Activated CD4-positive, alpha-beta T cell treated with anti-CD3 and anti-CD28 coated beads for 1 hour (primary cell): ENCODE data around the gene ALPK3.

Source experiments
- DNase-seq: peaks from one replicate; pipeline ENCODE4 v3.0.0-alpha.2; 2020

ALPK3 gene

DNA sequence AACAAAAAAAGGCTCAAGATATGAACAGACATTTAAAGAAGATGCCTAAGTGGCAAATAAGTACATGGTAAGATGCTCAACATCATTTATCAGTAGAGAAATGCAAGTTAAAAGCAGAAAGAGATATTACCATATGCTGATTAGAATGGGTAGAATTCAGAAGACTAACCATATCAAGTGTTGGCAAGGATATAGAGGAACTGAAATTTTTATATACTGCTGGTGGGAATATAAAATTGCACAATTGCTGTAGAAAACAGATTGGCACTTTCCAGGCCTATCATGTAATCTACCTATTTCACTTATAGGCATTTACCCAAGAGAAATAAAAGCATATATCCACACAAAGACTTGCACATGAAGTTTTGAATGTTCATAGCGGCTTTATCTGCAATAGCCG, 84.4 kb downstream of the ALPK3 start:
- DNase-seq, result no peak

DNA sequence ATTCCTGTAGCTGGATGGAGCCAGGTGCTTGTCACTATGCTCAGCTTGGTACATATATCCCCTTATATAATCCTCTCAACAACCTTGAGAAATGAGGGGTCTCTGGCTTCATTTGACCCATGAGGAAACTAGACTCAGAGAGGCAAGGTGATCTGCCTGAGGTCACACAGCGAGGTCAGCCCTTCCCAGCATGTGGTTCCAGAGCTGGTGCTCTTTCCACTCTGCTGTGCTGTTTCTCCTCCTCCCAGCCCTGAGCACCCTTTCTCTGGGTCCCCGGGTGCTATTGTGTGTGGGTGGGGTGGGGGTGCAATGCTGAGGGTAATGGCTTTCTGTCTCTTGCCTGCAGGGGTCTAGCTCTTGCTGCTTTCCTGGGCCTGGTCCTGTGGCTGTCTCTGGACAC, 86.6 kb downstream of the ALPK3 start:
- no peak for DNase-seq

DNA sequence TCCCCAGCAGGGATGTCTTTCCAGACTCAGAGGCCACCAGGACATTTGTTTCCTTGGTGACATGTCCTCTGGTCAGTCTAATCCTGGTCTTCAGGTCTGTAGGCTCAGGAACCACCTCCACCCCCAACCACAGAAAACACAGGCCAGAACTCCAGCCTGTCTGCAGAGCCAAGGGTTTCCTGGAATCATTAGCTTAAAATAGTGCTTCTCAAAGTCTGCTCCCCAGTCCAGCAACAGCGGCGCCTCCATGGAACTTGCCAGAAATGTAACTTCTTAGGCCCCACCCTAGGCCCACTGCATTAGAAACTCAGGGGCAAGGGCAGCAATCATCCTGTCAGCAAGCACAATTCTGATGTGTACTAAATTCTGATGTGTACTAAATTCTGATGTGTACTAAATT, 87.3 kb downstream of the ALPK3 start:
- DNase-seq, result no peak

DNA sequence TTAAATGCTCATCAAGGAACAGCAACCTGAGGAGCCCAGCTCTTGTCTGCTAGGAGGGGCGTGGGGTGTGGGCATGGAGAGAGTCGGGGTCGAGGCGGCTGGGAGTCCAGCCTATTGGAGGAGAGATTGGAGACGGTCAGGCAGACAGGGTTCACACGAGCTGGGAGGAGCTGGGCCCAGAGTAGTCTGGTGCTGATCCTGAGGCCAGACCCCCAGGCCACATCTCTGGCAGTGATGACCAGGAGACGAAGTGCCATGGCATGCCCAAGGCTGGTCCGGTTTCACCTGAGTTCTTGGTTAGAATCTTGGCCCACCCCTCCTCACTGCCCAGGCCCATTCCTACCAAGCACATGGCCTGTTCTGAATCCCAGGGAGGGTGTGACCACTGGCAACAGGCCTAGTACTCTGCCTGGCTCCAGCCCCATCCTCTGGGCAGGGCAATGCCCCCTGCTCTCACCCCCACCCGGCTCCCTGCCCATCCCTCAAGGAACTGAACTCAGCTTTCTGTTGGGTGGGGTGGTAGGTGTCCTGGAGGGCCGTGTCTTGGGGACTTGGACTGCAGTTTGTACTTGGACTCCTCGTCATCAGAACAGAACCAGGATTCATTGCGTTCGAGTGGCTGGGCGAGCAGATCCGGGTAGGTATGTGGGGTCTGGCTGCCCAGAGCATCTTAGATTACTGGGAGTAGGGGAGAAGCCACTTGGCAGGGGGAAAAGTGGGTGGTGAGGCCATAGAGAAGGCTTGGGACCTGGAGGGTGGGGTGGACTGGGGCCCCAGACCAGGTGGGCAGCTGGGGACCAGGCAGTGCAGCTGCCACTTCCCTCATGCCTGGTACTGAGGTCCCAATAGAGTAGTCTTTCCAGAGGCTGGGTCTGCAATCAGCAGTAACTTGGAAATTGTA, 88.1 kb downstream of the ALPK3 start:
- DNase-seq, result no peak

DNA sequence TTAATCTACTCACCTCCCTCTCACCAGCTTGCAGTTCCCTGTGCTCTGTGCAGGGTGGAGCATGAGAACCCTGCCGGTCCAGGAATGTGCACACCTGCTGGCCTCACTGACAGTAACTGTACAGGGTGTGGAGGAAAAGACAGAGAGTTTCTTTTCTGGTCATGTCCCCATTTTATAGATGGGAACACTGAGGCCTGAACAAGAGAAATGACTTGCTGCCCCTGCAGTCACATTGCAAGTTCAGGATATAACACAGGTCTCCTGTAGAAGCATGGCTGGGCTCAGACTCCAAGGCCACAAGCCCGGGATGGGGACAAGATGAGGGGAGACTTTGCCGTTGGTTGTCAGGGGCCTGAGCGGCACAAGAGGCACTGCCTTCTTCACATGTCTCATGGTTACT, 90.6 kb downstream of the ALPK3 start:
- DNase-seq, result no peak

DNA sequence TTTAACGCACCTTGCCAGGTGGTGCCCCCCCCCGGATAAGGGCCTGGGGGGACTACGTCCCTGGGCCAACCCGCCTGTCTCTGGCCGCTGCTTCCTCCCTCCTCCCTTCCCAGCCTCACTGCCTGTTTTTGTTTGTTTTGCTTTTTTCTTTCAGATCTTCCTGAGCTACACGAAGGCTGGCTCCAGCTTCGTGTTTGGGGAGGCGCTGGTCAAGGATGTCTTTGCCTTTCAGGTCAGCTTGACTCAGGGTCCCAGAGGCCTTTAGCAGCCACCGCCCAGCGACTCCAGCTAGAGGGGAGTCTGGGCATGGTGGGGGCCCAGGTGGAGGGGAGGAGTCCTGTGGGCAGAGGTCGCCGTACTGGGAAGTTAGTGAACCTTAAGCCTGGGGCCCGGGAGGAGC, 91.4 kb downstream of the ALPK3 start:
- DNase-seq, result no peak

DNA sequence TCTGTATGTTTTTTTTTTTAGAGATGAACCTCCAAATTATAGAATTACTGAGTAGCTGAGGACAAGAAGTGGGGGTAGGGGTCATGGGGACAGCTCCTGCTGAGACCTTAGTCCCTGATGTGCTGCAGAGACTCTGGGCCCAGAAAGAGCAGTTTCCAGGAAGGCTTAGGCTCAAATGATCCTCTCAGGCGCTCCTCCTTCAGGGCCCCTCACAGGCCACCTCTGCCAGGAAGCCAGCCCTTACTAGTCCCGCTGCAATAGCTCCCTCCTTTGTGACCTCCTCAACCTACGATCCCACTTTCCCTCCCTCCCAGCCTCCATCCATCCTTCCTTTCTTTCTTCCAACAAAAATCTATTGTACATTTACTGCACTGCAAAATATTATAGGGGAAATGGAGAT, 91.9 kb downstream of the ALPK3 start:
- DNase-seq, result no peak

DNA sequence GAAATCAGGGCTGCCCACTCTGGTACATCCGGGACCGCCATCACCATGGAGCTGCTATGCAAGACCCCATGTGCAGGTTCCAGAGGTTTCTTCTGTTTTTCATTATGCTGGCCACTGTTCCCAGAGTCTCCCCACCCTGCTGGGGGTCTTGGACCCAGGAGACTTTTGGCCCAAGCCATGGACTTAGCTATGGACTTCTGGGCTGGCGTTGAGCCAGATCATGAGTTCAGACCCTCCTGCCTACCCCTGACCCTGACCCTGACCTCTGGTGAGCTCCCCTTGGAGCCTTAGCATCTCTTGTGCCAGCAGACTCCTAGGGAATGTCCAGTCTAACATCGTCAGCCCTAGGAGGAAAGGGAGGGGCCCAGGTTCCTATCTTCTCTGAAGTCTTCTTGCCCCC, 92.6 kb downstream of the ALPK3 start:
- DNase-seq, result no peak

DNA sequence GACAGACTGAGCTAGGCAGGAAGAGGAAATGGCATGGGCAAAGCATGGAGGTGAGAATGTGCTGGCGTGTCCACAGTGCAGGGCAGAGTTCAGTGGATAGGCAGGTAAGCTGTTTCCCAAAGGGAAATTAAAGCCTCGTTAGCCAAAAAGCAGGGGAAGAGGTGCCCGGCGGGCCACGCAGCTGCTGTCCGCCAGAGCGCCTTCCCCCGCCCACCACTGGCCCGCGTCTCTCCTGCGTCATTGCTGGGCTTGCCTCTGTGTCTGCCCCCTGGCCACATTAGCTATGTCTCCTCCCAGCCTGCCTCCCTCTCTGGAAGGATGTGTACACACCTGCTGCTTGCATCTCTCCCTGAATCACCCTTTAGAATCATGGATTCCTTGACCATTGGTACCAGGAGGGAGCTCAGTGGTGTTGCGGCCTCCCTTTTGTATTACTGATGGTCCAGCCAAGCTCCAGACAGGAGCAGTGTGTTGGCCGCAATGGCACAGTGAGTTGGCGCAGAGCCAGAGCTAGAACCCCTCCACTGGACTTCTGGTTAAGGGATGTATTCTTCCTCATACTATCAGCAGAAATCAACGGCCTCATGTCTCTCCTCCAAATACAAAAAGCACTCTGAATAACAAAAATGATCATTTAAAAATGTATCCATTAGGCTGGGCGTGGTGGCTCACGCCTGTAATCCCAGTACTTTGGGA, 93.9 kb downstream of the ALPK3 start:
- no peak for DNase-seq

DNA sequence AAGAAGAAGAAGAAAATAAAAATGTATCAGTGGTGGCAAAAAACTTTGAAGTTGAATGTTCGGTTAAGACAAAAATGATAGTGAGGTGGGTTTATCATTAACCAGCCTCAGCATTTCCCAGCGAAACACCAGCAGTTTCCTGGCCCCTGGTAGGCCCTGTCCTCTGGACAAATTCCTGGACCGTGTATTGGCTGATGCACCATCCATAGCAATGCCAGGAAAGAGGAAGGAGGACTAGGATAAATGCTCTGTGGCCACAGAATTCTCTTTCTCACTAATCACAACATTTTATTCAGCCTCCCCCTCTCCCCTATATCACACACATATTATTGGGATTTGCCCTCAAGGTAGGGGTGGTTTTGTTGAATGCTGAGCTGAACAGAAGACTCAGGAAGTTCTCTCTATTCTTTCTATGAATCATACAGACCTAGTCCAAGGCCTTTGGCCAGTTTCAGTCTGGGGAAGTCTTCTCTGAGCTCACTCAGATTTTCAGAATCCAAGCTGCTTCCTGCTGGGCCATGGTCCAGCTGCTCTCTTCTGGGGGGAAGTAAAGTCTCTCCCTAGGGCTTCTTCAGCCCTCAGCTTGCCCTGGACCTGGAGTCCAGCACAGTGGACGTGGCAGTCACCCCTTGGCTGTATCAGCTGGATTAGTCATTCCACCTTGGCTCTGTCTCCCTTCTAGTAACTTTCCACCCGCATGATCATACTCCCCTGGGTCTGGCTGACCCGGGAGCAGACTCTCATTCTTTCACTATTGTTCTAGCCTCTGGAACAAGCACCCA, 94.9 kb downstream of the ALPK3 start:
- no peak for DNase-seq

DNA sequence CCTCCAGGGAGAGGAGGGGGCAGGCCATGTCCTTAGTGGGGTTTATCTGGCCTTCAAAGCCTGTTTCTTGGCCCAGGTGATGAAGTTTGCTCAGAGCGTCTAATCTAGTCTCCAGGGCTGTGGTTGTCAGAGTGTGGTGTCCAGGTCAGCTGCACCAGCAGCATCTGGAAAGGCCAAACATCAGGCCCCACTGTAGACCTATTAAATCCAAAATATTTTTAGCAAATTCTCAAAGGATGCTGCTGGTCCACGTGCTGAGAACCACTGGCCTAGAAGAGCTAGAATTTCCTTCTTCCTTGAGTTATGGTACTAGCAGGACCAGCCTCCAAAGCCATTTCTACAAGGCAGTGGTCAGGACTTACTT, 96.2 kb downstream of the ALPK3 start:
- no peak for DNase-seq

DNA sequence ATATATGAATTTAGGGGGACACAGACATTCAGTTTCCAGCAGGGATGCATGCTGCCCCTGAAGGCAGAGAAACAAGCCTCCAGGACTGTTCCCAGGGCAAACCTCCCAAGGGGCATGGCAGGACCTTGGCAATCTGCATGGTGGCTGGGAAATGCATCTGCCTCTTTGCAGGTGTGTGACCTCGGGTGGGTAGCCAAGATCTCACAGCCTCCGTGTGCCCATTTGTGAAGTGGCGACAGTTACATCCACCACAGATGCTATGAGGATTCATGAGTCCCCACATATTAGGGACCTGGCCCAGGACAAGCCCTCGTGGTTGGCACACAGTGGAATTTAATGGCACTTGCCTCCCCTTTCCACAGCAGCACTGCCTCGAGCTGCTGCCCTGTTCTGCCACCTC, 97.2 kb downstream of the ALPK3 start:
- no peak for DNase-seq

DNA sequence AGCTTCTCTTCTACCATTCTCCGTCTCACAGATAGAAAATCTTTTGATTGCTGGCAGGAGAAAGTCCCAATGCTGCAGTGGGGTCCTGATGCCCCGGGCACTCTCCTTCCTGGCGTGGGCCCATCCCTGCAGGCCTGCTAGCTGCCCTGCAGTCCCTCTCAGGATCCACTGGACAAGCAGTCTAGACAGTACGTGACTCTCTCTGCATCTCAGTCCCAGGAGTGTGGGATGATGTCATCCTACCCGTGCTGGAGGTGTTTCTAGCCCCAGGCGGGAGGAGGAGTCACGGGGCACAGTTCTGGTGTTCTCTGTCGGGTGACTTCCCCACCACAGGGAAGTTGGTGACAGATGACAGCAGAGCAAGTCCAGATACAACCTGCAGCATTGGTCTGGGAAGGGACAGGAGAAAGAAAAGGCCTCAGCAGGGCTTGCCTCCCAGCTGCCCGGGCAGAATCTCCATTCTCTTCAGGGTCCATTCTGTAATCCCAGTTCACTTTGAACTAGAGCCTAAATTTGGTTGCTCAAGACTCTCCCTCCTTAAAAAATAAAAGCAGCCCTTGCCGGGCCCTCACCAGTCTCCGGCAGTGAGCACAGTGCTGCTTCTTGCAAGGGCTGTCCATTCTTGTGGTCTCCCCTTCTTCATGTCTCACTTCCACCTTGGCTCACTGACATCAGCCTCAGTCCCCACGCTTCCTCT, 97.9 kb downstream of the ALPK3 start:
- DNase-seq, result no peak

DNA sequence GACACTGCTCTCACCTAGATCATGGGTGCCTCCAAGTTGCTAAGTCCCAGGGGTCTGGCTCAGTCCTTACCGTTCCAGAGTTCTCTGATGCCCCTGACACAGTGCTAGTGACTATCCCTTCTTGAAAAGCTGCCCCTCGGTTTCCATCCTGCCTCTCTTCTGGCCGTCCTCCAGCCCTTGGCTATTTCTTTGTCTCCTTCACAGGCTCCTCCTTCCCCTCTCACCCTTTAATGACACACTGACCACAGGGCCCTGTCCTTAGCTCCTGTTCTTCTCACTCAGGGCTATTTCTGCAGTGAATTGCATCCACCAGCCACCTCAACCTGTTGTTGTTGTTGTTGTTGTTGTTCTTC, 98.4 kb downstream of the ALPK3 start:
- no peak for DNase-seq

DNA sequence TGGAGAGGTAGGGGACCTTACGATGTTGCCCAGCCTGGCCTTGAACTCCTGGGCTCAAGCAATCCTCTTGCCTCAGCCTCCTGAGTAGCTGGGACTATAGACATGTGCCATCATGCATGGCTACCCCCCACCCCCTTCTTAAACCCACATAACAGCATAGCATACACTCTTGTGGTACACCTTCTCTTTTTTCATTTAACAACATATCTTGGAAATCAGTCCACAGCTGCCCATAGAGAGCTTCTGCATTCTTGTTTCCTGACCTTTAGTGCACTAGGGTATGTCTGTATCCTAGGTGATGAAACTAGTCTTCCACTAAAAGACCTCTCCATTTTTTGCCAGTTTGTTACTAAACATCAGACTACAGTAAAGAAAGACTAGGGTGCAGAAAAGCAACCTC, 100.3 kb downstream of the ALPK3 start:
- DNase-seq, result no peak

DNA sequence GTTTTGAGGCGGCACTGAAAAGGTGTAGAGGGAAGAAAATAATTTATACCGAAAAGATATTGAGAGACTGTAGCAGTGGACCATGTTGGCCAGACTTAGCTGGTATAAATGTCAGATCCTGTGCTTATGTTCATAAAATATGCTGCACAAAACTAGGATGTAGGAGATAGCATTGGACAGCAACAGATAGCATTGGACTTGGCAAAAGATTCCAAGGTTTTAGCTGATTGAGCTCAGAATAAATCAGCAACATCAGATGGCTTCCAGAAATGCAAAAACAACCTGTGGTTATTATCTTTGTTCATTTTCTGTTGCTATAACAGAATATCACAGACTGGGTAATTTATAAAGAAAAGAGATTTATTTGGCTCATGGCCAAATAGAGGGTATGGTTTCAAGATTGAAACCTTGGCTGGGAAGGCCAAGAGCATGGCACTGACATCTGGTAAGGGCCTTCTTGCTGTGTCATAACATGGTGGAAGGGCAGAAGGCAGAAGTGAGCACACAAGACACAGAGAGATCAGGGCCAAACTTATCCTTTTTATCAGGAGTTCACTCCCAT, 102.0 kb downstream of the ALPK3 start:
- DNase-seq, result no peak

DNA sequence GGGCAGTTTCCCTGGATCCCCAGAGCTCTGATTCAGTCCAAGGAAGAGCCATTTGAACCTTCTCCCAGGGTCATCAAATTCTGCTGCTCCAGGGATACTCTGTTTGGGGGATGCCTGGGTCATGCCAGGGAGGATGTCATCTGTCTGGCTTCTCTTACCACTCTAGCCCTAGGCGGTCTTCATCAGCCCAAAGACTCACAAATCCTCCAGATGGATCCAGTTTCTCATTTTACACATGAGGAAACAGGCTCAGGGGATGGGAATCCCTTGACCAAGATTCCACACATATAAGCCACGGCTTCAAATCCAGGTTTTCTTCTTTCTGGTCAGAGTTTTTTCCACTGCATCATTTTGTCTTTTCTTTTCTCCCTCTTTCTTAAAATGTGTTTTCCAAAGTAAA, 104.0 kb downstream of the ALPK3 start:
- DNase-seq, result no peak

DNA sequence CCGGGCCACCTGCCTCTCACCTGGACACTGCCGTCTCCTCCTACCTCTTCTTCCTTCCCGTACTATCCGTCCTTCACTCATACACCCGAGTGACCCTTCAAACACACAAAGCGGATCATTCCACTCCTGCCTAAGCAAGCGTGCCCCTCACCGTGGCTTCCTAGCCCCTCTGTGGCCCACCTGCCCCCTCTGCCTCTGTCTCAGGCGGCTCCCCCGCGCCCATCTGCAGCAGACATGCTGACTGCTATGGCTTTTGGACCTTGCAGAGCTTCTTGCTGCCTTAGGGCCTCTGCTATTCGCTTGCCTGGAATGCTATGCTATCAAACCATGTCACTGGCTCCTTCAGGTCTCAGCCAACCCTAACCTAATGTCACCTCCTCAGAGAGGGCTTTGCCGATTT, 105.4 kb downstream of the ALPK3 start:
- no peak for DNase-seq
